Measurements from ENCODE around the gene LMO1.

DNA sequence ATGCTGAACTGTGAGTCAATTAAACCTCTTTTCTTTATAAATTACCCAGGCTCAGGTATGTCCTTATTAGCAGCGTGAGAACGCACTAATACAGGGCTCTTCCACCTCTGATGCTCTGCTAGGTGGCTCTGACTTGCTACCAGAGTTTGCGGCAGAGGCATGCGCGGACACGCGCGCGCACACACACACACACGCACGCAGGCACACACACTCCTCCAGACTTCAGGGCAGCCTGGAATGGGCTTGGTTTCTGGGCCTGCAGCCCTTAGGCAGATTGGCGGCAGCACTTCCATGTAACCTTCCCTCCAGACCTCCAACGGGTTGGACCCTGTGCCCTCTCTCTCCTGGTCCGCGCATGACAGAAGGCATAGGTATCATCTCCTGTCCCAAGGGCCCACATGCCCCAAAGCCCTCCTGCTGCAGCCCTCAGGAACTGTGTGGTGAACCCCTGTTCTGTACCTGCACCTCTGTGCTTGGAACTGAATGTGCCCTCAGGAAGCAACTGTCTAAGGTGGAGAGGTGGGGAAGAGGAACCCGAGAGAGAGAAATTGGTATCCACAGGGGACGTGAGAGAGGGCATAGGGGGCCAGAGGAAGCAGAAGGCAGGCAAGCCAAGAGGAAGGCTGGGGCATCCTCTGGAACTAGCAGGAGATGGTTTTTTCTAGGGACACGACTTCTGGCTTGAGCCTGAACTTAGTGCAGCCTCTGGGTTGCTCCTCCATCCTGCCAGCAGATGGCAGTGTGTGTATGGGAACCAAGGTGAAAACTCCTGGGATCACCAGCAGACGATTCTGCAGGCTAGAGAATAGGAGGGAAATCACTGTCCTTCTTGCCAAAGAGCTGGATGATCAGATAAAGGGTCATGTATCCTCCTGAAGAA, 71.4 kb downstream of the LMO1 start:
- TF ChIP-seq POLR2AphosphoS5 (IDR thresholded peaks at IDR 0.05; ENCODE audit: low read depth, low read length) (no peak), CHD1 (IDR thresholded peaks at IDR 0.05; ENCODE audit: low read depth, low read length) (no peak), SIRT6 (IDR thresholded peaks at IDR 0.05; ENCODE audit: low read length) (no peak), CHD2 (IDR thresholded peaks at IDR 0.05; ENCODE audit: low read length) (no peak), CREB1 (IDR thresholded peaks at IDR 0.05) (no peak), EZH2 (IDR thresholded peaks at IDR 0.05; ENCODE audit: low read depth, low read length, severe bottlenecking) (no peak), SP4 (IDR thresholded peaks at IDR 0.05; ENCODE audit: low read length) (no peak), POLR2A (IDR thresholded peaks at IDR 0.05; ENCODE audit: control extremely low read depth in 1 of 2, low read depth in 2 of 2, low read length in 2 of 2) (no peak), TAF1 (IDR thresholded peaks at IDR 0.05; ENCODE audit: low read depth, low read length) (no peak), EP300 (IDR thresholded peaks at IDR 0.05; ENCODE audit: borderline replicate concordance in 1 of 2, low read depth in 2 of 2, low read length in 2 of 2) (no peak), RFX5 (IDR thresholded peaks at IDR 0.05; ENCODE audit: borderline replicate concordance, low read depth, low read length) (no peak)
- TF ChIP-seq, protein P1, sequence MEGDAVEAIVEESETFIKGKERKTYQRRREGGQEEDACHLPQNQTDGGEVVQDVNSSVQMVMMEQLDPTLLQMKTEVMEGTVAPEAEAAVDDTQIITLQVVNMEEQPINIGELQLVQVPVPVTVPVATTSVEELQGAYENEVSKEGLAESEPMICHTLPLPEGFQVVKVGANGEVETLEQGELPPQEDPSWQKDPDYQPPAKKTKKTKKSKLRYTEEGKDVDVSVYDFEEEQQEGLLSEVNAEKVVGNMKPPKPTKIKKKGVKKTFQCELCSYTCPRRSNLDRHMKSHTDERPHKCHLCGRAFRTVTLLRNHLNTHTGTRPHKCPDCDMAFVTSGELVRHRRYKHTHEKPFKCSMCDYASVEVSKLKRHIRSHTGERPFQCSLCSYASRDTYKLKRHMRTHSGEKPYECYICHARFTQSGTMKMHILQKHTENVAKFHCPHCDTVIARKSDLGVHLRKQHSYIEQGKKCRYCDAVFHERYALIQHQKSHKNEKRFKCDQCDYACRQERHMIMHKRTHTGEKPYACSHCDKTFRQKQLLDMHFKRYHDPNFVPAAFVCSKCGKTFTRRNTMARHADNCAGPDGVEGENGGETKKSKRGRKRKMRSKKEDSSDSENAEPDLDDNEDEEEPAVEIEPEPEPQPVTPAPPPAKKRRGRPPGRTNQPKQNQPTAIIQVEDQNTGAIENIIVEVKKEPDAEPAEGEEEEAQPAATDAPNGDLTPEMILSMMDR (IDR thresholded peaks at IDR 0.05; ENCODE audit: control extremely low read depth in 1 of 3, insufficient read depth in 1 of 3, low read depth in 1 of 3, low read length in 3 of 3): peak; percentile 83 to 98 (median 89)
